GM23248 (cell line): ENCODE results near the gene KRTAP4-11. TPM values are rescaled to one million over a fixed set of nuclear protein-coding genes. Genes with fewer than 3 reads are reported as not detected.
"Not testable (repeated sequence)": the region's sequence is repeated elsewhere in the genome, so short reads cannot be mapped to it uniquely, and the experiment has no call there.

Experiments used
- DNase-seq: peaks from one replicate; pipeline ENCODE4 v3.0.0-alpha.2; 2015
- H2AFZ ChIP-seq: fragments of 200-600 bp; sonication (generic); 2 replicates; pipeline ENCODE4 v1.6.1; 2016; ENCODE audit warnings: antibody characterized with exemption
- H3F3A ChIP-seq: fragments of 200-600 bp; sonication (generic); 2 replicates; pipeline ENCODE4 v1.6.1; 2016; ENCODE audit warnings: mild to moderate bottlenecking, antibody characterized with exemption, mixed run types; ENCODE audit not compliant: insufficient read depth
- H3K27ac ChIP-seq: fragments of 200-600 bp; sonication (generic); 2 replicates; pipeline ENCODE4 v1.5.1; 2016; ENCODE audit warnings: mild to moderate bottlenecking
- H3K27me3 ChIP-seq: fragments of 200-600 bp; sonication (generic); replicated peaks from 2 replicates; pipeline ENCODE4 v1.6.1; 2016; ENCODE audit warnings: mild to moderate bottlenecking; ENCODE audit not compliant: insufficient read depth
- H3K36me3 ChIP-seq: fragments of 200-600 bp; sonication (generic); 2 replicates; pipeline ENCODE4 v1.6.1; 2016; ENCODE audit warnings: low read depth, mild to moderate bottlenecking
- H3K4me1 ChIP-seq: fragments of 200-600 bp; sonication (generic); 2 replicates; pipeline ENCODE4 v1.6.1; 2016; ENCODE audit warnings: mild to moderate bottlenecking; ENCODE audit not compliant: insufficient read depth
- H3K4me2 ChIP-seq: fragments of 200-600 bp; sonication (generic); one replicate; pipeline ENCODE4 v1.6.1; 2016; ENCODE audit warnings: mild to moderate bottlenecking; ENCODE audit not compliant: unreplicated experiment
- H3K4me3 ChIP-seq: fragments of 200-600 bp; sonication (generic); 2 replicates; pipeline ENCODE4 v1.5.1; 2016; ENCODE audit warnings: mild to moderate bottlenecking
- H3K79me2 ChIP-seq: fragments of 200-600 bp; sonication (generic); 2 replicates; pipeline ENCODE4 v1.6.1; 2016; ENCODE audit warnings: mild to moderate bottlenecking; ENCODE audit not compliant: insufficient read depth
- H3K9ac ChIP-seq: fragments of 200-600 bp; sonication (generic); 2 replicates; pipeline ENCODE4 v1.6.1; 2016; ENCODE audit warnings: mild to moderate bottlenecking
- H3K9me2 ChIP-seq: fragments of 200-600 bp; sonication (generic); 2 replicates; pipeline ENCODE4 v1.6.1; 2016; ENCODE audit warnings: mixed run types, mild to moderate bottlenecking, moderate library complexity; ENCODE audit not compliant: insufficient read depth
- H3K9me3 ChIP-seq: fragments of 200-600 bp; sonication (generic); one replicate; pipeline ENCODE4 v1.6.1; 2017; ENCODE audit warnings: low read depth
- H4K20me1 ChIP-seq: fragments of 200-600 bp; sonication (generic); 2 replicates; pipeline ENCODE4 v1.6.0; 2016; ENCODE audit not compliant: insufficient read depth
- EZH2 ChIP-seq: fragments of 200-600 bp; sonication (generic); IDR thresholded peaks from 2 replicates; pipeline ENCODE4 v1.6.1; 2018; ENCODE audit warnings: antibody characterized with exemption, mild to moderate bottlenecking; ENCODE audit not compliant: insufficient read depth, poor library complexity, severe bottlenecking
- EZH2phosphoT487 ChIP-seq: fragments of 200-600 bp; sonication (generic); IDR thresholded peaks from 2 replicates; pipeline ENCODE4 v1.6.1; 2018; ENCODE audit warnings: antibody characterized with exemption, moderate library complexity, mild to moderate bottlenecking, low read depth; ENCODE audit not compliant: insufficient read depth
- WGBS, 2 experiments: methylation state at CpG; one replicate each; pipeline ENCODE4 v1.1.6; 2015 to 2017; ENCODE audit warnings: low lambda C conversion rate in 2 of 2, low coverage in 1 of 2; ENCODE audit errors: missing lambda C conversion rate in 2 of 2; 5-methylcytosine and 5-hydroxymethylcytosine counted together
- in situ Hi-C: fragments of 300-500 bp; cut with MboI; formaldehyde crosslinking; loops from 2 replicates; pipeline ENCODE4 v1.15.0; 2020
- polyA plus RNA-seq: library from polyadenylated mRNA; unstranded; fragments of >200 nt; fragmentation: Nextera tagmentation; extraction: Ambion mirVana; gene quantifications from 2 replicates; pipeline ENCODE4 v1.2.1, GENCODE V29; 2016
- total RNA-seq: library from RNA; depleted of rRNA; stranded (reverse); fragments of >200 nt; shearing (Covaris generic); gene quantifications from 2 replicates; pipeline ENCODE4 v1.2.3, GENCODE V29; 2014

Gene KRTAP4-11
- total and polyA plus RNA-seq, 2 experiments from 2014 or later = 0.29 TPM; not detected in 1

GRCh38 chr17:41083427-41083826 lies 34.7 kb downstream of the KRTAP4-11 start:
- H3K79me2 ChIP-seq, in situ Hi-C loops, H3K9ac ChIP-seq, H4K20me1 ChIP-seq, H3K4me3 ChIP-seq, H3K9me2 ChIP-seq, H3K27me3 ChIP-seq, H3K9me3 ChIP-seq, H2AFZ ChIP-seq, H3K36me3 ChIP-seq: not testable (repeated sequence)
- 0 to 3% methylated on average over 2 of the region's 2 CpGs for WGBS, 2 experiments
- peaks cover 20% of the 10 kb centered on the region for H3F3A ChIP-seq
- peak; percentile 67 for DNase-seq
- 0 out of 2 replicates have a peak, but pooled peaks have one; percentile 40 for TF ChIP-seq EZH2phosphoT487
- peaks cover 20% of the 10 kb centered on the region for H3K4me1 ChIP-seq
- H3K4me2 ChIP-seq = peak overlapping the region; percentile 46
- peak overlapping the region; percentile 57; the same call in 1 of the 2 replicates for H3K27ac ChIP-seq

- Histone ChIP-seq H3K4me2 (peak overlapping the region; percentile 46), H3K9me2 (no peaks in the 10 kb centered on the region), H3K9me3 (no peaks in the 10 kb centered on the region), H2AFZ (no peak overlapping the region), H3K27me3 (no peaks in the 10 kb centered on the region), H3K27ac (peak overlapping the region; percentile 26; the same call in 1 of the 2 replicates), H3F3A (peaks cover 20% of the 10 kb centered on the region), H3K9ac (no peak overlapping the region), H4K20me1 (no peaks in the 10 kb centered on the region), H3K4me3 (0 out of 2 replicates have a peak overlapping the region, but pooled peaks have one; percentile 2), H3K79me2 (no peaks in the 10 kb centered on the region), H3K36me3 (no peaks in the 10 kb centered on the region), H3K4me1 (peaks cover 20% of the 10 kb centered on the region)
- no peak for TF ChIP-seq EZH2
- TF ChIP-seq EZH2phosphoT487 = no peak
- peak; percentile 38 for DNase-seq
- WGBS, 2 experiments = 43 to 51% methylated on average over 4 of the region's 4 CpGs
- in situ Hi-C loops = no loop called here
These were observed 35.5 kb downstream of the KRTAP4-11 start for GRCh38 chr17:41082626-41083025.

GRCh38 chr17:41076788-41077187 lies 41.4 kb downstream of the KRTAP4-11 start:
- H3K27ac ChIP-seq = no peak overlapping the region
- H3K4me2 ChIP-seq = no peak overlapping the region
- no peaks in the 10 kb centered on the region for H3K9me2 ChIP-seq
- no peaks in the 10 kb centered on the region for H3K4me1 ChIP-seq
- TF ChIP-seq EZH2phosphoT487 (no peak), EZH2 (no peak)
- H3K9me3 ChIP-seq = no peaks in the 10 kb centered on the region
- no peaks in the 10 kb centered on the region for H3K79me2 ChIP-seq
- no peaks in the 10 kb centered on the region for H3K27me3 ChIP-seq
- no peak overlapping the region for H3K9ac ChIP-seq
- H3K36me3 ChIP-seq = no peaks in the 10 kb centered on the region
- DNase-seq = no peak
- no peaks in the 10 kb centered on the region for H4K20me1 ChIP-seq
- no peak overlapping the region for H2AFZ ChIP-seq
- in situ Hi-C loops = no loop called here
- no peak overlapping the region for H3K4me3 ChIP-seq
- no peaks in the 10 kb centered on the region for H3F3A ChIP-seq

- no peak overlapping the region for H3K27ac ChIP-seq
- DNase-seq = no peak
- no peaks in the 10 kb centered on the region for H3K9me3 ChIP-seq
- H3F3A ChIP-seq = no peaks in the 10 kb centered on the region
- H3K27me3 ChIP-seq = no peaks in the 10 kb centered on the region
- H3K36me3 ChIP-seq = no peaks in the 10 kb centered on the region
- no peak overlapping the region for H3K4me2 ChIP-seq
- in situ Hi-C loops = no loop called here
- H4K20me1 ChIP-seq = no peaks in the 10 kb centered on the region
- WGBS, 2 experiments = 88 to 93% methylated on average over 2 of the region's 2 CpGs
- no peak overlapping the region for H3K9ac ChIP-seq
- H3K4me1 ChIP-seq = no peaks in the 10 kb centered on the region
- no peak for TF ChIP-seq EZH2phosphoT487
- no peak for TF ChIP-seq EZH2
- H3K79me2 ChIP-seq = no peaks in the 10 kb centered on the region
- no peak overlapping the region for H2AFZ ChIP-seq
- H3K9me2 ChIP-seq = no peaks in the 10 kb centered on the region
- no peak overlapping the region for H3K4me3 ChIP-seq
These were observed 44.5 kb downstream of the KRTAP4-11 start for GRCh38 chr17:41073676-41074075.
